ENCODE results near the gene EMP1.

DNA sequence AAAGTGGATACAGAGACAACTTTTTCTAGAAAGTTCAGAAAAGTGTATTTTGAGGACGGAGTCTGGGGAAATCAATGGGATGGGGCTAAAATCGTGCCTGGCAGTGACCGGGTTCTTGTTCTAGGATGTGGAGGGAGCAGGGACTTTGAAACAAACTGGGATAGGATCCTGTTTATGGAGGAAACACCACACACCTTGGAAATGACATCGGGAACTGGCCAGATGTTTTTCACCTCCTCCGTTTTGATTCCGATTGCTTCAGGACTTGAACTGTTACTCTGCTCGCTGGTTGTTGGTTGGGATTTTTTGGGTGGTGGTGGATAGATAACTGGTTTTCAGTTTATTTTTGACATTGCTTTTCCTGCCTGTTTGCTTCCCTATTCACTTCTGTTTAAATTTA, 506 bp downstream of the EMP1 start:
- TF ChIP-seq, protein P1, sequence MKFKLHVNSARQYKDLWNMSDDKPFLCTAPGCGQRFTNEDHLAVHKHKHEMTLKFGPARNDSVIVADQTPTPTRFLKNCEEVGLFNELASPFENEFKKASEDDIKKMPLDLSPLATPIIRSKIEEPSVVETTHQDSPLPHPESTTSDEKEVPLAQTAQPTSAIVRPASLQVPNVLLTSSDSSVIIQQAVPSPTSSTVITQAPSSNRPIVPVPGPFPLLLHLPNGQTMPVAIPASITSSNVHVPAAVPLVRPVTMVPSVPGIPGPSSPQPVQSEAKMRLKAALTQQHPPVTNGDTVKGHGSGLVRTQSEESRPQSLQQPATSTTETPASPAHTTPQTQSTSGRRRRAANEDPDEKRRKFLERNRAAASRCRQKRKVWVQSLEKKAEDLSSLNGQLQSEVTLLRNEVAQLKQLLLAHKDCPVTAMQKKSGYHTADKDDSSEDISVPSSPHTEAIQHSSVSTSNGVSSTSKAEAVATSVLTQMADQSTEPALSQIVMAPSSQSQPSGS (IDR thresholded peaks at IDR 0.05; ENCODE audit: low read length), result no peak
- TF ChIP-seq ATF3 (IDR thresholded peaks at IDR 0.05; ENCODE audit: insufficient read depth, low read depth, low read length) (no peak), TEAD4 (IDR thresholded peaks at IDR 0.05; ENCODE audit: low read depth, low read length) (no peak), MAX (IDR thresholded peaks at IDR 0.05) (no peak), POLR2AphosphoS5 (IDR thresholded peaks at IDR 0.05; ENCODE audit: low read depth, low read length) (no peak), EP300 (IDR thresholded peaks at IDR 0.05; ENCODE audit: borderline replicate concordance in 1 of 2, low read depth in 2 of 2, low read length in 2 of 2) (no peak), RFX5 (IDR thresholded peaks at IDR 0.05; ENCODE audit: borderline replicate concordance, low read depth, low read length) (no peak), SP2 (IDR thresholded peaks at IDR 0.05; ENCODE audit: low read length) (no peak), NANOG (IDR thresholded peaks at IDR 0.05; ENCODE audit: insufficient read depth, low read depth, low read length, poor library complexity, severe bottlenecking) (no peak), E2F6 (IDR thresholded peaks at IDR 0.05) (no peak), EZH2 (IDR thresholded peaks at IDR 0.05; ENCODE audit: low read depth, low read length, severe bottlenecking) (no peak)
- TF ChIP-seq, protein P2, sequence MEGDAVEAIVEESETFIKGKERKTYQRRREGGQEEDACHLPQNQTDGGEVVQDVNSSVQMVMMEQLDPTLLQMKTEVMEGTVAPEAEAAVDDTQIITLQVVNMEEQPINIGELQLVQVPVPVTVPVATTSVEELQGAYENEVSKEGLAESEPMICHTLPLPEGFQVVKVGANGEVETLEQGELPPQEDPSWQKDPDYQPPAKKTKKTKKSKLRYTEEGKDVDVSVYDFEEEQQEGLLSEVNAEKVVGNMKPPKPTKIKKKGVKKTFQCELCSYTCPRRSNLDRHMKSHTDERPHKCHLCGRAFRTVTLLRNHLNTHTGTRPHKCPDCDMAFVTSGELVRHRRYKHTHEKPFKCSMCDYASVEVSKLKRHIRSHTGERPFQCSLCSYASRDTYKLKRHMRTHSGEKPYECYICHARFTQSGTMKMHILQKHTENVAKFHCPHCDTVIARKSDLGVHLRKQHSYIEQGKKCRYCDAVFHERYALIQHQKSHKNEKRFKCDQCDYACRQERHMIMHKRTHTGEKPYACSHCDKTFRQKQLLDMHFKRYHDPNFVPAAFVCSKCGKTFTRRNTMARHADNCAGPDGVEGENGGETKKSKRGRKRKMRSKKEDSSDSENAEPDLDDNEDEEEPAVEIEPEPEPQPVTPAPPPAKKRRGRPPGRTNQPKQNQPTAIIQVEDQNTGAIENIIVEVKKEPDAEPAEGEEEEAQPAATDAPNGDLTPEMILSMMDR (IDR thresholded peaks at IDR 0.05; ENCODE audit: control extremely low read depth in 1 of 3, insufficient read depth in 1 of 3, low read depth in 1 of 3, low read length in 3 of 3), result no peak

All from H1 (cell line).